Spleen (tissue), 11 donors: Measurements from ENCODE around the gene HIVEP1. TPM values are rescaled to one million over a fixed set of nuclear protein-coding genes. Genes with fewer than 3 reads are reported as not detected.

ENCODE experiments used
- DNase-seq: peaks from one replicate; pipeline ENCODE4 v3.0.0-alpha.2; 2020
- H3K27ac ChIP-seq, 8 donors: fragments of 200-600 bp; sonication (generic) in 7 of 8; 1 replicate in 4 of 8; 2 replicates in 4 of 8; pipeline versions ENCODE4 v1.5.0 to v1.8.0; 2016 to 2021; ENCODE audit warnings: inconsistent platforms in 4 of 8, mild to moderate bottlenecking in 4 of 8, moderate library complexity in 1 of 8
- H3K27me3 ChIP-seq, 7 donors: fragments of 200-600 bp; sonication (generic) in 6 of 7; replicated peaks in 1 of 7; 1 replicate in 4 of 7; 2 replicates in 3 of 7; pipeline versions ENCODE4 v1.5.0 to v1.8.0; 2016 to 2021; ENCODE audit warnings: inconsistent platforms in 3 of 7, mild to moderate bottlenecking in 1 of 7
- H3K36me3 ChIP-seq, 6 donors: fragments of 200-600 bp; sonication (generic) in 5 of 6; 1 replicate in 4 of 6; 2 replicates in 2 of 6; pipeline versions ENCODE4 v1.5.0 to v1.8.0; 2016 to 2021; ENCODE audit warnings: inconsistent platforms in 2 of 6
- H3K4me1 ChIP-seq, 6 donors: fragments of 200-600 bp; sonication (generic) in 5 of 6; 1 replicate in 3 of 6; 2 replicates in 3 of 6; pipeline versions ENCODE4 v1.5.0 to v1.8.0; 2016 to 2021; ENCODE audit warnings: inconsistent platforms in 3 of 6
- H3K4me3 ChIP-seq, 8 donors: fragments of 200-600 bp; sonication (generic) in 7 of 8; 1 replicate in 4 of 8; 2 replicates in 4 of 8; pipeline versions ENCODE4 v1.5.0 to v1.8.0; 2016 to 2021; ENCODE audit warnings: inconsistent platforms in 4 of 8, mild to moderate bottlenecking in 4 of 8, moderate library complexity in 2 of 8
- H3K9me3 ChIP-seq, 8 donors: fragments of 200-600 bp; sonication (generic) in 7 of 8; 1 replicate in 4 of 8; 2 replicates in 4 of 8; pipeline versions ENCODE4 v1.5.0 to v1.8.0; 2016 to 2021; ENCODE audit warnings: inconsistent platforms in 4 of 8
- CTCF ChIP-seq, 11 experiments: fragments of 200-600 bp in 7 of 11; fragments of 450-650 bp in 4 of 11; sonication (generic) in 4 of 11; IDR thresholded peaks in 8 of 11; conservative IDR thresholded peaks in 3 of 11; 1 replicate in 7 of 11; 2 replicates in 4 of 11; pipeline versions ENCODE4 v1.4.0 to v1.8.0; 2016 to 2021; ENCODE audit warnings: antibody characterized with exemption in 11 of 11, inconsistent platforms in 4 of 11, mild to moderate bottlenecking in 1 of 11
- POLR2A ChIP-seq, 3 donors: fragments of 450-650 bp; IDR thresholded peaks; one replicate each; pipeline ENCODE4 v1.5.1; 2017; ENCODE audit warnings: antibody characterized with exemption in 3 of 3, mild to moderate bottlenecking in 1 of 3
- POLR2AphosphoS5 ChIP-seq, 3 donors: sonication (generic); formaldehyde crosslinking; IDR thresholded peaks; one replicate each; pipeline ENCODE4 v1.5.1; 2017; ENCODE audit warnings: antibody characterized with exemption in 3 of 3
- WGBS, 5 donors: extraction: QIAGEN DNeasy Blood & Tissue Kit in 3 of 5; methylation state at CpG; one replicate each; pipeline versions ENCODE4 v1.1.5 to v1.1.7; 2013 to 2018; 5-methylcytosine and 5-hydroxymethylcytosine counted together
- intact Hi-C: fragments of 100-400 bp; cut with DNase I; formaldehyde crosslinking; loops from one replicate; pipeline ENCODE4 v1.15.0; 2023; ENCODE audit warnings: low total_unique reads
- polyA plus RNA-seq, 3 donors: library from polyadenylated mRNA; stranded (reverse); fragments of 200-250 nt; gene quantifications; one replicate each; pipeline ENCODE4 v1.2.1, GENCODE V29; 2013
- total RNA-seq, 7 donors: library from RNA; depleted of rRNA in 3 of 7; stranded (reverse); fragments of >200 nt in 3 of 7; fragmentation: NEBNext Ultra II Directional in 4 of 7; extraction: Animal tissue kit (Norgen Biotek cat#: 25700) in 4 of 7; gene quantifications; one replicate each; pipeline versions ENCODE4 v1.1.0 to v1.2.1, GENCODE V29; 2016 to 2021
- donor health status: healthy with polysubstance abuse.
- donor health status: DM: no; HTN: no; CAD: no; lungs with moderate emphysema.
- donor health status: DM: no; HTN: no; CAD: no.
- donor health status: Bipolar disorder and iron deficiency.
- donor health status: healthy.
- donor health status: DM: no; HTN: no; CAD: no.
- donor health status: DM: yes; HTN: yes; CAD: no.

HIVEP1 gene
- total and polyA plus RNA-seq, 10 donors, result 2.8 to 64.1 (median 39.7) TPM

GRCh38 chr6:12162213-12162612 lies 150.1 kb downstream of the HIVEP1 start:
- TF ChIP-seq POLR2A (IDR thresholded peaks at IDR 0.05) (no peak), CTCF (IDR thresholded peaks at IDR 0.05 in 8 of 11, conservative IDR thresholded peaks at IDR 0.05 in 3 of 11) (no peak), POLR2AphosphoS5 (IDR thresholded peaks at IDR 0.05) (no peak)
- H3K4me1 ChIP-seq, result peaks cover 5 to 18% (median 11%) of the 10 kb centered on the region in 6 donors
- no peak overlapping the region for H3K27ac ChIP-seq
- WGBS, 5 donors, result 95 to 98% (median 97%) methylated on average over 5 of the region's 5 CpGs
- intact Hi-C loops, result no loop called here
- H3K9me3 ChIP-seq, result no peaks in the 10 kb centered on the region
- no peak overlapping the region for H3K4me3 ChIP-seq
- no peaks in the 10 kb centered on the region for H3K27me3 ChIP-seq
- DNase-seq, result no peak
- H3K36me3 ChIP-seq, result peaks cover 0 to 55% (median 31%) of the 10 kb centered on the region in 6 donors

- Histone ChIP-seq H3K9me3 (no peaks in the 10 kb centered on the region), H3K4me1 (peaks cover 5 to 18% (median 11%) of the 10 kb centered on the region in 6 donors), H3K36me3 (peaks cover 0 to 55% (median 31%) of the 10 kb centered on the region in 6 donors), H3K27ac (peak overlapping the region in 1 of 8 donors; percentile 11), H3K4me3 (no peak overlapping the region), H3K27me3 (no peaks in the 10 kb centered on the region)
- DNase-seq, result peak; percentile 80
- WGBS, 5 donors, result 8 to 28% (median 19%) methylated on average over 3 of the region's 3 CpGs
- TF ChIP-seq POLR2A (IDR thresholded peaks at IDR 0.05) (no peak), CTCF (IDR thresholded peaks at IDR 0.05 in 8 of 11, conservative IDR thresholded peaks at IDR 0.05 in 3 of 11) (no peak), POLR2AphosphoS5 (IDR thresholded peaks at IDR 0.05) (no peak)
- intact Hi-C loops, result no loop called here
Observed at GRCh38 chr6:12163149-12163548, 151.0 kb downstream of the HIVEP1 start.

GRCh38 chr6:12163744-12164507 lies 151.8 kb downstream of the HIVEP1 start:
- H3K36me3 ChIP-seq, result peaks cover 0 to 55% (median 31%) of the 10 kb centered on the region in 6 donors
- H3K4me1 ChIP-seq, result peaks cover 5 to 18% (median 11%) of the 10 kb centered on the region in 6 donors
- H3K4me3 ChIP-seq, result no peak overlapping the region
- TF ChIP-seq CTCF (IDR thresholded peaks at IDR 0.05 in 8 of 11, conservative IDR thresholded peaks at IDR 0.05 in 3 of 11) (no peak), POLR2A (IDR thresholded peaks at IDR 0.05) (no peak), POLR2AphosphoS5 (IDR thresholded peaks at IDR 0.05) (no peak)
- intact Hi-C loops, result no loop called here
- peak overlapping the region in 1 of 8 donors; percentile 11 for H3K27ac ChIP-seq
- DNase-seq, result no peak
- H3K9me3 ChIP-seq, result no peaks in the 10 kb centered on the region
- no peaks in the 10 kb centered on the region for H3K27me3 ChIP-seq
- whole genome bisulfite sequencing, 5 donors, result 96 to 98% (median 97%) methylated on average over 17 to 19 of the region's 19 CpGs

GRCh38 chr6:12164508-12164770 lies 152.3 kb downstream of the HIVEP1 start:
- Histone ChIP-seq H3K27me3 (no peaks in the 10 kb centered on the region), H3K4me3 (no peak overlapping the region), H3K36me3 (peaks cover 0 to 55% (median 31%) of the 10 kb centered on the region in 6 donors), H3K4me1 (peaks cover 5 to 18% (median 11%) of the 10 kb centered on the region in 6 donors), H3K9me3 (no peaks in the 10 kb centered on the region), H3K27ac (no peak overlapping the region)
- intact Hi-C loops, result no loop called here
- DNase-seq, result no peak
- no peak for TF ChIP-seq POLR2AphosphoS5 (IDR thresholded peaks at IDR 0.05)
- no peak for TF ChIP-seq POLR2A (IDR thresholded peaks at IDR 0.05)
- no peak for TF ChIP-seq CTCF (IDR thresholded peaks at IDR 0.05 in 8 of 11, conservative IDR thresholded peaks at IDR 0.05 in 3 of 11)
